SHP77 treated with DMSO at 0.1 percent for 48 hours (cell line): ENCODE data around the gene PSMF1.

Source experiments
- DNase-seq: peaks from one replicate; lab custom pipeline; 2025; lab: John Stamatoyannopoulos, UW

PSMF1 gene

DNA sequence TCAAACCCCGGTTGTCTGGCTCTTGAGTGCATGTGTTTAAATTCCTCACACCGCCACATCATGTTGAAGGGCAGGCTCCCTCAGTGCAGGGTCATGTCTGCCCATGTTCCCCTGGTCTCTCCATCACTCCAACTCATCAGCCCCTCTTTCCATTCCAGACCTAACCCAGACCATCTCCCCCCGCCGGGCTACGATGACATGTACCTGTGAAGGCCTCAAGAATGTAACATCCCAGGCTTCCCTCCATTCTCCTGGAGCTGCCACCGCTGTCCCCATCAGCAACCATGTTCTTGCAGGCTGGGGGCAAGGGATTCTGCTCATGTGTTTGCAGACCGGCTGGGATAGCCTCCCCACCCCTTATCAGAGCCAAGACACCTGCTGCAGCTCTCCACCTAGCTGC is 46.5 kb downstream of the PSMF1 start:
- no peak for DNase-seq

DNA sequence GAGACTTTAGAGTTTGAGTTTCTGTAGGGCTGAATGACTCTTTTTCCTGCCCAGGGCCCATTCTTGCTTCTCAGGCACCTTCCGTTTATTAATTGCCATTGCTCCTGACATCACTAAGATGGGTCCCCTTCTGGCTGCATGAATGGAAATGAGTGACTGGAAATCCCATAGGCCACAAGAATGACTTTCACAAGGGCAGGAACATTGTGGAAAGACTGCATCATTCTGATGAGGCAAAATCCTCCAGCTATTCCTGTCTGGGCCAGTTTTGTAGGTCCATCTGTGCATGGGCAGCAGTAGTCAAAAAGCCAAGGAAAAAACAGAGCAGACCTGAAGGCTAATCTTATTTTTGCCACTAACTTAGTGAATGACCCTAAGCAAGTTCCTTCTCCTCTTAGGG is 47.1 kb downstream of the PSMF1 start:
- DNase-seq, result no peak

DNA sequence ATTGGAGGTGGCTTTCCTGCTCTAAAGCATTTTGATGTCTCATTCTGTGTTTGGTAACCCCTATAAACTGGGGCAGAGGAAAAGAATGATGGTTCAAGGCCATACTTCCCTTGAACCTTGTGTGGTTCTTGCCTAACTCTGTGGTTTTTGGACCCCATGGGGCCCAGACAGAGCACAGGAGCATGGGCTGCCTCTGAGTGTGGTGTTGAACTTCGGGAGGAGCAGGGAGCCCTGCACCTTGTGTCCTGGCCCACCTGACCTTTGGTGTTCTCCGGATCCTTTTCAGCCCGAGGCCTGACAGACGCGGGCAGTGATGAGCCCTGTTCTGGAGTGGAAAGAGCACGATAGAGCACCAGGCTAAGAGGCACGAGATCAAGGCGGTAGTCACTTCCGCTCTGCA is 47.5 kb downstream of the PSMF1 start:
- DNase-seq, result no peak

DNA sequence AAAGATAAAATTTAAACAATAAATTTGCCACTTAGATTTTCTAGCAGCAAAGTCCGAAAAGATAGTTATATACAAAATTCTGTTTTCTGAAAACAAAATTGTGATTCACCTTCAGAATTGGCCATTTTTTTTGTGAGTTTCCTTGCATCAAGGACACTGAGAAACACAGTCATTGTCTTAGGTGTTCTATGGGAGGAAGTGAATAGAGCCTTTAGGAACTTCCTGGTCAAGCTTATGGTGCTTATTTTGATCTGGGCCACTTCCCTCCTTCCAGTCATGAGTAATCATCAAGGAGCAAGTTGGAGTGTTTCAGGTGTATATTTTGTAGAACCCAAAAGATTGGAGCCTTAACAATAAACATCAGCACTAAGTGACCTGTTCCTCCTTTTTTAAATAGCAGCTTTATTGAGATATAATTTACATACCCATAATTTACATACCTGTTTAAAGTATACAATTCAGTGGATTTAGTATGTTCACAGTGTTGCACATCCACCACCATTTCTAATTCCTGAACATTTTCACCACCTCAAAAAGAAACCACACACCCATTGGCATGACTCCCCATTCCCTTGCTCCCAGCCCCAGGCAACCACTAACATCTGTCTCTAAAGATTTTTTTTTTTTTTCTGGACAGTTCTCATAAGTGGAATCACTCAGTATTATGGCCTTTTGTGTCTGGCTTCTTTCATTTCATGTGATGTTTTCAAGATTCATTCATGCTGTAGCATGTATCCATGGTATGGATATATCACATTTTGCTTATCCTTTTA is 48.7 kb downstream of the PSMF1 start:
- DNase-seq, result no peak

DNA sequence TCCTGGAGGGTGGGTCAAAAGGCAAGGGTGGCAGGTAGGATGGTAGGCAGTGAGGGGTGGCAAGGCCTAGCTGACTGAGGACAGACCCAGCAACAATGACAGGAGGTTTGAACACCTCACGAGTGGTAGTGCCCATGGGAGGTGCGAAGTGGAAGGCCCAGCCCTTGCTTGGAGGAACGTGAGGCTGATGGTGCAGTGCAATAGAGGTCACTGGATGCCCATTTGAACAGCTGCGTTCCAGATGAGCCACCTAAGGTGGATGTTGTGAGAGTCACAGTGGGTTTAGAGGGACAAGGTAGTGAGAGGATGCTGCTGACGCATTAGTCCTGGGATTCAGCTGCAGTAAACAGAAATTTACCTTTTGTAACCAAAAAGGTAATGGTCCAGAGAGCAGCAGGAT is 50.8 kb downstream of the PSMF1 start:
- DNase-seq, result no peak

DNA sequence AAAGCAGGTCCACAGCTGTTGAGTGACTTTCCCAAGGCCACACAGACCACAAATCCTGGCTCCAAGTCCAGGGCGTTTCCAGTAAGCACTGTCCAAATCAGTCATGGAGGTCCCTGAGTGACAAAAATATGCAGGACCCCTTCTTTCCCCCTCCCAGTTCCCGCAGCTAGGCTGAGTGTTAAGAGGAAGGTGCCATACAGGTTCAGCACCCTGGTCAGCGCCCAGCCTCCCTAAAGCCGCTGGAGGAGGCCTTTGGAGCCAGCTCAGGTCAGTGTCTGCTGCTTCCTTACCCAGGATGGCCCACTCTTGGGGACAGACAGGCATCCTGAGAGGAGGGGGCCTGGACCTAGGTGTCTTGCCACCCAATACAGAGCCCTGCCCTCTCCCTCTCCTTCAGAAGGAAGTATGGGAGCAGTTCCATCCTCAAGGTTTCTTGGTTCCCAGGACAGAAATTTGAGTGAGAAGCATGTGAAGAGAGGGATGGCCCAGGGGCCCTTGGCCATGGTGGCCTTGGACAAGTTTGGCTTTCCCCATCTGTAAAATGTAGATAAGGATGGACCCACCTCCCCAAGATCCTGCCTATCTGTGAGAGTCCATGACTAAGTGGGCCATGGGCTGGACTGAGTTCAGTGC is 53.2 kb downstream of the PSMF1 start:
- no peak for DNase-seq

DNA sequence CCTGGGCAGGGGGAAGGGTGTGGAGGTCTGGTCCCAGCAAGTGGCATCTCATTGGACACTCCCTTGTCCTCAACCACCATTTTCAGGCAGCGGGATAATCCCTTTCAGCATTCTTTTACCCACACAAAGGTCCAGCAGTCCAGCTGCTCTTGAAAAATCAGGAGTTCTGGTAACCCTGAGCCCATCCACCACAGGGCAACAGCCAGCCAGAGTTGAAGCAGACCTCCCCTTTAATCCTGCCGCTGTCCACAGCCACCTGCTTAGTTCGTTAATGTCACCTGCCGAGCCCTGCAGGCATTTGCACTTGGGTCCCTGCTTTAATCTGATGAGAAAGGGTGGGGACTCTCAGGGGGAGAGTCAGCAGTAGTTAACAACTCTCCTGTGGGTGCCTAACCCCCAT is 55.3 kb downstream of the PSMF1 start:
- no peak for DNase-seq

DNA sequence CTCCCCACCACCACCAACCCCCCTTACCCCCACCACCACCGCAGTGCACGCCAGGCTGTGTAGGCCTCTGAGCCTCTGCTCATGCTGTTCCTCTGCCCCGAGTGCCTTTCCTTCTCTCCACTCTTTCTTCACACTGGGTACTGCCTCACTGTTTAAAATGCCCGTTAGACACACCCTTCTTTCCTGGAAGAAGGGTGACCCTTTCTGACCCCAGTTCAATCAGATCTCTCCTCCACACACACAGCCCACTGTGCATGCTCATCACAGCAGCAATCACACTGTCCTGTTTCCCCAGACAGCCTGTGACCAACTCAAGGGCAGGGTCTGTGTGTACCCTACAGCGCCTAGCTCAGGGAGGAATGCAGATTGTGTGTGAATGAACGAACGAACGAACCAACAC is 56.4 kb downstream of the PSMF1 start:
- DNase-seq, result no peak

DNA sequence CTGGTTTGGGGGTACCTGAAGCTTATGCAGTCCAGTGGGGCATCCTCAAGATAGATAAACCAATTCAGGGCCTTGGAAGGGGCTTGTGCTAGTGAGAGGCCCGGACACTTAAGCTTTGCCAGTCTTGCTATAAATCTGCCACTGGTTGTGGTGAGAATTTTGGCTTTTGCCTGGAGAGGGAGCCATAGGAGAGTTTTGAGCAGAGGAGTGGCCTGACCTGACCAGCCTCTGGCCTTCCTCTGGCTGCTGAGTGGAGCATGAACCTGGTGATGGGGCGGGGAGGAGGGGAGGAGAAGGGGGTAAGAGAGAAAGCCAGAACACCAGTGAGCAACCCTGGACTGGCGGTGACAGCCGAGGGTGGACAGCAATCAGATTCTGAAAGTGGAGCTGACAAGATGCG is 59.3 kb downstream of the PSMF1 start:
- DNase-seq, result no peak

DNA sequence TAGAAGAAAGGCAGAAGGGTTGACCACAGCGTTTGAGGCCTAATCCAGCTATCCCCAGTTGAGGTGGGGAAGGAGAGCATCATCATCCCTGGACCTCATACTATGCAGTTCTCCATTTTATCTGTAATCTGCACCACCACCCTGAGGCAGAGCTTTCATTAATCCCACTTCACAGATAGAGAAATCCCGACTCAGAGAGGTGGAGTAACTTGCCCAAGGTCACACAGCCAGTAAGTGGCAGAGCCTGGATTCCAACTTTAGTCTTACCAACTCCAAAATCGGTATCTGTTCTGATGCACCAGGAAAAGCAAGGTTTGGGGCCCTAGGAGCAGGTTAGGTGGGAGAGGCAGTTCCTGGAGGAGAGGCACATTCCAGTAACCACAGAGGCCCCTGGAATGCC is 59.7 kb downstream of the PSMF1 start:
- DNase-seq, result no peak

DNA sequence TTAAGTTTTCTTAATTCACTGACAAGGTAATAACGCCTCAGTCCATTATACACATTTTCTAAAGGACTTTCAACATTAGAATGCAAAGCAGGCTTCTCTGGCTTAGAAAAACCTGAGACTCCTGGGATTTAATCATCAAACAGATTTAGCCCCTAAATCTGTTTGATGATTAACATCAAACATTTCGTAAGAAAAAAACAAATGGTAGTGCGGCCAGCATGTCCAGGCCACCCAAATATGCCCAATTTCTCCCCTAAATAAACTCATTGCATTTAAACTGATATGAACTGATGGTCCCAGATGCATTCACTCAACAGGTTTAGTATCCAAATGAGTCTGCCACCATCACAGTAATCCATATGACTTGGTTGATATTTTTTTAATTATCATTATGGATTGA is 60.2 kb downstream of the PSMF1 start:
- no peak for DNase-seq

DNA sequence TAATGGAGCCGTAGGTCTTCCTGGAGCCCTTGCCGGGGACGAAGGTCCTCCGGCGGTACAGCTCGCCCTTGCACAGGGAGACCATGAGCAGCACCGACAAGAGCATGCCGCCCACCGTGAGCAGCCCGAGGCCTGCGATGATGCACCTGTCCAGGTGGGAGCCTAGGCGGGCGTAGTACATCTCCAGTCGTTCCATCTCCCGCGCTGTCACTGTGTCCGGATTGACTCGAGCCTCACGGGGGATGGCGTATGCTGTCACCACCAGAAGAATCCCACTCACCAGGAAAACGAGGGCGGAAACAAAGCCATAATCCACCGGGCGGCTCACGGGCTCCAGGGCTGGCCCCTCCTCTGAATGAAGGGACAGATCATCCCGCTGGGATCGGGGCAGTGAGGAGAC is 62.5 kb downstream of the PSMF1 start:
- DNase-seq, result no peak

DNA sequence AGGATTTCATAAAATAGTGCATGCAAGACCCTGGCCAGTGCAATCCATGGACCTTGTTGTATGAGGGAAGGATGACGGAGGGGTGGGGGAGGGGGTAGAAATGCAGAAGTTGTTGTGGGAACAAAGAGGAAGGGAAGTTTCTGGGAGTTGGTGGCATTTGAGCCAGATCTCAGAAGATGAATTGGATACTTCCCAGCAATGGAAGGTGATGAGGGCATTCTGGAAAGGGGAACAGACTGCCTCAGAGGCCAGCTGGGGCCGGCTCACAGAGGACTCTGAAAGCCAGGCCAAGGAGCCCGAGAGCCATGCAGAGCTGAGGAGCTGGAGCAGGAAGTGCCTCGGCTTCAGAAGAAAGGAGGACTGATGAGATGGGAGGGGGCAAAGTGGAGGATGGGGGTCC is 63.7 kb downstream of the PSMF1 start:
- DNase-seq, result no peak

DNA sequence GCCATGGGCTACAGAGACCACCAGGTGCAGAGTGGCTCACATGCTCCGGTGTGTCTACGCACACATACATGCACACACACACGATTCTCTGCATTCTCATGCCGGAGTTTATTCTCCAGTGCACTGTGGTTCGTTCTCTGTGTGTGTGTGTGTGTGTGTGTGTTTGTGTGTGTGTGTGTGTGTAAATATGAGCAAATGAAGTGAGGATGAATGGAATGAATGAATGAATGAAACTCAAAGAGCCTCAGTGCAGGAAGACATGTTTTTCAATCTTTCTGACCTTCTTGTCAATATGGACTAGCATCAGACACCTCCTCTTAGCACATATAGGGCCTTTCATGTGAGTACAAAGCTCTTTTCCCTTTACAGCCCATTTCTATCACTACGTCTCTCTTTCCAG is 64.8 kb downstream of the PSMF1 start:
- no peak for DNase-seq

DNA sequence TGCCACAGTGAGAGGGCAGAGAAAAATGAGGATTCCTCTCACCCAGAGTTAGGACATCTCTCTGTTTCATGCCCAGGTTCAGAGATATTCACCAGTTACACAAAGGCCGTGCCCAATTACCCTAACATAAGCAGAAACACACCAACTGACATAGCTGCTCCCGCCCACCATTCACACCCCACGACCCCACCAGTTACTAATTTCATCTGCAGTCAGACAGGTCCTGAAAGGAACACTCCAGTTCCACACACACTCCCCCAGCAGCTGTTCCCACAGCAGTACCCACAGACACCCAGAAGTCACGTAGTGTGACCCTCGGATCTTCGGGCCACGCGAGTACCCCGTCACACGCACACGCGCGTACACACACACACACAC is 65.8 kb downstream of the PSMF1 start:
- no peak for DNase-seq

DNA sequence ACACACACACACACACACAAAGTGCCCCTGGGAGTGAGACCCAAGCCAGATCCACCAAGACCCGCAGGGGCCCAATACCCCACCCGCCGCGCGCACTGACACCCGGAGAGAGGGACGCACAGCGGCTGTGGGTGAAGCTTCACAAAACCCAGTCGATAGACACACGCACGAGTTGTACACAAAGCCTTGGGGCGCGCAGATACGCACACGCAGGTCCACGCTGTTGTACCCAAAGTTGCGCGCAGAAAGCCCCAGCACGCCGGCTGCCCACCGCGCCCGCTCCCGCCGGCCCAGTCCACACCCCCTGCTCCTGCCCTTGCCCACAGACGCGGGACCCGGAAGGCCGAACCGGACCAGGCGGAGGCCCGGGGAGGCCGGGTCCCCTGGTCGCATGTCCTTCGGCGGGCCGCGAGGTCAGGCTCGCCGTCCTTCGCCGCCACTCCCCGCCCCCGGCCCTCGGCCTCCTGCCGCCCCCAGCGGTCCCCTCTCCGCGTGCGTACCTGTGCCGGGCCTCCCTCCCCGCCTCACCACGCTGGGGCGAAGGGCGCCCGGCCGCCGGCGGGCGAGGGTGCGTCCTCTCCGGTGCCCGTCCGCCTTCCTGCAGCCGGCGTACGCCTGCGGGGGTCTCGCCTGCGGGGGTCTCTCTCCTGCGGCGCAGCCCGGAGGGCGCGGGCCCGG is 66.4 kb downstream of the PSMF1 start, which contains the start of gene TMEM74B:
TSS of gene TMEM74B (minus strand) at position 344 of the 678 bp plus-strand sequence. CDS start 1,180 bp downstream, outside the sequence.
- no peak for DNase-seq

DNA sequence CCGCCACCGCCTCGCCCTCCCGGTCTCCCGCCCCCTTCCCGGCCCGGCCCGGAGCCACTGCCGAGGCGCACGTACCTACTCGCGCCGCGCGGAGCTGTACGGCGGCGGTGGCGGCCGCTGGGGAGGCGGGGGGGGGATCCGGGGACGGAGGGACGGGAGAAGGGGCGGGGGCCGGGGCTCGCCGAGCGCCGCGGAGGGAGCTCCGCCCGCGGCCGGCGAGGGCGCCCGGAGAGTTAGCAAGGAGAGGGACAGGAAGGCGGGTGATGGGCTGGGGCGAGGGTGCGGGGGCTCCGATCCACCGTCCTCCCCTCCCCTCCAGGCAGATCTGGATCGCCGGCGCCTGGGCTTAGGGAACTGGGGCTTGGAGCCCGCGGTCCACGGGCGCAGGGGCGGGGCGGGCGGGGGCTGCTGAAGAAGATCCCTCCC is 66.9 kb downstream of the PSMF1 start:
- DNase-seq, result no peak

DNA sequence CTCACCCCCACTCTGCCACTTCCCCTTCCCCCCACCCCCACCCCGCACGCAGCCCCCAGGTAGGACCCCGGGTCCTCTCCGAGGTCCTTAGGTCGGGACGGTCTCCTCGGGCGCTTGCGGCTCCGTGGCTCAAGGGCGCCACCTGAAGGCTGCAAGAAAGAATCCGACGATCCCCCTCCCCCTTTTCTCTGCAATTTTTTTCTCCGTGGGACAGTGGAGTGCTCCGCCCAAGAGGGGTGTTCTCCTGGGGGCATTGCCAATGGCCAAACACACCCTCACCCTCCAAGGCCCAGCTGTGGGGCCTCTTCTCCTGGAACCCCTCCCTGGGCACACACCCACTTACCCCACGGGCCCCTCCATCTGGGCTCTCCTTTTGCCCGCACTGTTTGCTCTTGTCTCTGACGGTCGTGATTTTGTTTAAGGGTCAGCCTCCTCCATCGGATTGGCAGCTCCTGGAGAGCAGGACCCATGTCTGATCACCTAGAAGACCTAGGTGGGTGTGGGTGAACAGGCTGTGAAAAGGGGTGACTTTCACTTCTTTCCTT is 67.5 kb downstream of the PSMF1 start:
- DNase-seq, result peak; percentile 8

DNA sequence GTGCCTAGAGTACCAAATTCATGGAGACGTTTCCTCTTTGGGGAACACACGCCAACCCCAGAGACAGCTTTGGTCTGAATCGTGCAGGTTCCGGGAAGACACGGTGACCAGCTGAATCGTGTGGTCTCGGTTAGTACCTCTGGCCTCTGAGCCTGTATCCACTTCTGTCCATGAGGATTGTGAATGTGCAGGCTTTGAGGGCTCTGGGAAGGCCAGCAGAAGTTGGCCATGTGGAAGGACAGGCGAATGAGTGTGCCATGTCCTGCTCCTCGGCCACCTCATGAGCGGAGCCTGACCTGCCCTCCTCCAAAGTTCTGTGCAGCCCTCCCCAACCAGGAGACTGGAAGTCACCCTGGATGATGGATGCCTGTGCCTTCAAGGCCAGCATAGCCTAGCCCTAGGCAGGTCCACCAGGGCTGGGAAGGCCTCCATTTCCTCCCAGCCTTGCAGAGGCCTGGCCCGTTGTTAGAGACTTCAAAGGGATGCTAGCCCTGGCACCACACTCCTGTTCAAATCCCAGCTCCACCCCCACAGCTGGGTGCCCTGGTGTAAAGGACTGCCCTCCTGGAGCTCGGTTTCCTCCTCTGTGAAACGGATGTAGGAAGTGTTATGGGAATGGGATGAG is 68.1 kb downstream of the PSMF1 start:
- no peak for DNase-seq

DNA sequence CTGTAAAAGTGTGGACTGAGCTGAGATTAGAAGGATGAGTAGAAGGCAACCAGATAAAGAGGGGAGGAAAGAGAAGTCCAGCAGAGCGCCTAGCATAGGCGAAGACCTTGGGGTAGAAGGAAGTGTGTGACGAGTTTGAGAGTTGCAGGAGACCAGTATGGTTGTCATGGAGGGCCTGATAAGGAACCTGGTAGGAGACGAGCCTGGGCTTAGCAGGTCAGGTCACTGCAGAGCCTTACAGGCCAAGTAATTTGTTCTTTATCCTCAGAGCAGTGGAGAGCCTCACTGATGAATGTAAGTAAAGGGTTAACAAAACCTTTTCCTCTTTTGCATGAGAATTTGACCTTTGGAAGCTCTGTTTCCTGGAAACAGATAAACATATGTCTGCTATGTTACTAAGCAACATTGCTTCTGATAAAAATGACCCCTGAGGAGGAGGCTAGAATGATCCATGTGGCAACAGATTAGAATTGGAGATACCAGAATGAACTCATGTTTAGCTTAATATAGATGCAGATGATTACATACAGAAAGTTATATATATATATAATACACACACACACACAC is 69.3 kb downstream of the PSMF1 start:
- DNase-seq, result no peak

DNA sequence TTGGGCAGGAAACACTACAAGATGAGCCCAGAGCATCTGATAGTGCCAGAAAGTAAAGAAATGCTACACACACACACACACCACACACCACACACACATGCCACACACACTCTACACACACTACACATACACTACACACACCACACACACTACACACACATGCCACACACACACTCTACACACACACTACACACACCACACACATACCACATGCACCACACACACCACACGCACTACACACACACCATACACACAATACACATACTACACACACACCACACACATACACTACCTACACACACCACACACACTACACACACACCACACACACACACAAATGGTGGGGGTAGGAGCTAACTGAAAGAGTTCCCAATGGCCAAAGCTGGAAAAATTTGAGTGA is 69.9 kb downstream of the PSMF1 start:
- DNase-seq, result no peak

DNA sequence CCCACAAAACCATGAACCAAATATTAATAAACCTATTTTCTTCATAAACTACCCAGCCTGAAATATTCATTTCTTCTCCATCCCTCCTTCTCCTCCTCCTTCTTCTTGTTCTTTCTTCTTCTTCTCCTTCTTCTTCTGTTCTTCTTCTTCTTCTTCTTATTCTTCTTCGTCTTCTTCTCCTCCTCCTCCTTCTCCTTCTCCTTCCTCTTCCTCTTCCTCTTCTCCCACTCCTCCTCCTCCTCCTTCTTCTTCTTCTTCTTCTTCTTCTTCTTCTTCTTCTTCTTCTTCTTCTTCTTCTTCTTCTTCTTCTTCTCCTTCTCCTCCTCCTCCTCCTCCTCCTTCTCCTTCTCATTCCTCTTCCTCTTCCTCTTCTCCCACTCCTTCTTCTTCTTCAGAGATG is 71.4 kb downstream of the PSMF1 start:
- no peak for DNase-seq
